ENCODE data around the gene KCNQ1OT1. TPM values are rescaled to one million over a fixed set of nuclear protein-coding genes. Genes with fewer than 3 reads are reported as not detected.

Gene KCNQ1OT1
- total and polyA plus RNA-seq, 3 experiments from 2014 or later: 0.08 to 0.20 (median 0.20) TPM

DNA sequence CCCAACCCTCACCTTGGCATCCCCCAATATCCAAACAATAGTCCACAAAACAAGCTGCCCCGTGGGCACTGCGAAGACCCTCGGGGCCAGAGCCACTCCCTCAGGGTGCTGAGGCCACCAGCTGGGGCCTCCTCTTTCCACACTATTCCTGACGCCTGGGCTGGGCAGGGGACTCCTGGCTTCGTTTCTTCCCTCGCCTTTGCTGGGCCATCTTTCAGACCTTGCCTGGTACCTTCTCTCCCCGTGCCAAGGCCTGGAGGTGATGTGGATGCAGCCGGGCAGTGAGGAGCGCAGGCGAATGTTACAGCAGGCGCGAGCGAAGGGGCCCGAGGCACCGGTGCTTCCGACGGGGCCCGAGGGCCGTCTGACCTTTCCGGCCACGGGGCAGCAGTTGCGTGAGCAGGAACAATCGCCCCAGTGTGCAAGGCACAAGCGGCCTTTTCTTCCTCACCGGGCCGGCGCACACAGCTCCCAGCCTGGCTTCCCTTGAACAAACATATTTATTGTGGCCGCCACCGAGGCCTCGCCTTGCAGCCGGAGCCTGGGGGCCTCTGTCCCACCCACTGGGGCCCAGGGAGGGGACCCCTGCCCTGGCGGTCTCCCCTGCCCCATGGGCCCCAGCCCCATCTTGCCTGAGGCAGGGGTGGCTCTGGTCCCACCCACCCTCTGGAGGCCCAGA lies 32.6 kb upstream of the KCNQ1OT1 start:
- Mint-ChIP-seq H3K36me3 (no peaks in the 10 kb centered on the region), H3K9me3 (no peaks in the 10 kb centered on the region), H3K27me3 (no peaks in the 10 kb centered on the region), H3K27ac (peak overlapping the region in 1 of 8 donors; percentile 32), H3K4me3 (no peak overlapping the region), H3K4me1 (no peaks in the 10 kb centered on the region)
- H3K9me3 ChIP-seq (ENCODE audit: low read length): no peaks in the 10 kb centered on the region
- H3K4me1 ChIP-seq (ENCODE audit: insufficient read depth, low read length): no peaks in the 10 kb centered on the region
- no peak overlapping the region for H3K4me3 ChIP-seq (ENCODE audit: low read length)
- POLR2A ChIA-PET: no interaction called here
- H3K36me3 ChIP-seq (ENCODE audit: insufficient read depth, low read length): no peaks in the 10 kb centered on the region
- CTCF ChIA-PET: no interaction called here
- DNase-seq: no peak
- H3K27me3 ChIP-seq (ENCODE audit: insufficient read depth, low read length, poor library complexity, severe bottlenecking): no peaks in the 10 kb centered on the region
- no peak overlapping the region for H3K27ac ChIP-seq (ENCODE audit: low read depth, low read length)

DNA sequence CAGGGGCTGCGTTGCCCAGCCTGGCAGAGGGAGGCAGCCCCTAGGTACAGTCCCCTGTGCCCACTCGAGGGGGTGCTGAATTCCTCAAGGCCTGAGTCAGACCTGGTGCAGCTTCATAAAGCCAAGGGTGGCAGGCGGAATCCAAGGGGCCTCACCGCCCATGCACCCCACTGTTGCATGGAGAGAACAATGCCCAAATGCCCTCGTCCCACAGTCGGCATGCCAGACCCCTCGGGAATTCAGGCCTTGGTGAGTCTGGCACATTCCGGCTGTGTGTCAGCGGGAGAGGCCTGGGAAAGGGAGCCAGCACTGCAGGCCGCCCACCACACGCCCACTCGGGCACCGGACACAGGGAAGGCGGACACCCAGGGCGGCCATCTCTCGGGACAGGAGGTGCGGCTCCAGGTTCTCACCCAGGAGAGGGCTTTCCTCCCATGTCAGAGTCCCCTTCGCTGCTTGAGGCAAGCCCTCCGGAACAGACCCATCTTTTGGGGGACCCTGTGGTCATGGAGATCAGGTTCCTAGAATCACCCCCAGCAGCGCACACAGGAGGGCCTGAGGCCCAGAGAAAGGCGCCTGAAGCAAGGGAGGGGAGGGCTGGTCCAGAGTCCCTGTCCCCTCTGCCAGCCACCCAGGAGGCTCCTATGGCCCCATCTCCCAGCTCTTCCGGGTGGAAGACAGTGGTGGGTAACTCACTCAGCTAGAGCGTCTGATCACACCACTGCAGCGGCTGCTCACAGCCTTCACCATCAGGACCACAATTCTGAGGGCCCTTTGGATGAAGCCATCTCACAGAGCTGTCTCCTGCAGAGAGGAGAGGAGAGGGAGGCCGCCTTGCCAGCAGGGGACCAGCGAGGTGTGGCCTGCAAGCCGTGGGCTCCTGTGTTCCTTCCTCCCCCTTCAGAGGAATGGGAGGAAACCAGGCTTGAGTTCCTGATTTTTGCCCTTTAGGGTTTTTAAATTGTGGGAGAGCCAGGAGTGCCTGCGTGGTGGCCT lies 31.6 kb upstream of the KCNQ1OT1 start:
- CTCF ChIA-PET: no interaction called here
- H3K4me3 Mint-ChIP-seq: no peak overlapping the region

DNA sequence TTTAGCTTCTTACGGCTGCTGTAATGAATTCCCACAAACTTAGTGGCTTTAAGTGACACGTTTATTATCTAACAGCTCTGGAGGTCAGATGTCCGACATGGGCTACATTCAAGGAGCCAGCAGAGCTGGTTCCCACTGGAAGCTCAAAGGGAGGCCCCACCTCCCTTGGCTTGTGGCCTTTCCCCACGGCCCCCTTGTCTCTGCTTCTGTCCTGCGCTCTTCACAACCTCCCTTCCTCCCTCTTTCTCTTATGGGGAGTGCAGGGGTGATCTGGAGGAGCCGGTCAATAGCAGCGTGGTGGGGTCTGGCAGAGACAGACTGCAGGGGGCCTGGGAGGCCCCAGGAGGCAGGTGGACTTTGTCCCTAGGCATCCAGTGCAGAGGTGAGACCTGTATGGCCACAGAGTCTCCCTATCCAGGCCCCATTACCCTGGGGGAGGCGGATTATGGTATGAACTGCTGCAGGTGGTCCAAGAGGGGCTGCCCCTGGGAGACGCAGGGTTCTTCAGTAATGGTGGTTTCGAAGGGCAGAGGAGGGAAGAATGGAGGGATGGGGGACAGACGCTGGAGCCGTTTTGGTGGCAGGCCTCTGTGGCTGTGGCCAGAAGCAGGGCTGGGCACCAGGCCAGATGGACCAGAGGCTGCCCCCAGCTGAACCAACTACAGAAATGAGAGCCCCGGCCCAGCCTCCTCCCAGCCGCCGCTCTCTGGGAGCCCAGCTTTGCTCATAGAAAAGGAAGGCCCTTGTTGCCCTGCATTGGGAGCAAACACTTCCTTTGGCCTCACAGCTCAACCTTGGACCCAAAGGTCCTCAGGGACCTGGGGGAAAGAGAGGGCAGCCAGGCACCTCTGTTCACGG lies 30.7 kb upstream of the KCNQ1OT1 start:
- H3K4me3 ChIP-seq (ENCODE audit: low read length): no peak overlapping the region
- H3K9me3 Mint-ChIP-seq: no peaks in the 10 kb centered on the region
- H3K27me3 ChIP-seq (ENCODE audit: insufficient read depth, low read length, poor library complexity, severe bottlenecking): no peaks in the 10 kb centered on the region
- H3K27me3 Mint-ChIP-seq: peaks cover 0 to 2% of the 10 kb centered on the region in 2 donors
- no peaks in the 10 kb centered on the region for H3K36me3 Mint-ChIP-seq
- no peak overlapping the region for H3K27ac ChIP-seq (ENCODE audit: low read depth, low read length)
- no peaks in the 10 kb centered on the region for H3K9me3 ChIP-seq (ENCODE audit: low read length)
- CTCF ChIA-PET: no interaction called here
- no peak for DNase-seq
- H3K27ac Mint-ChIP-seq: peak overlapping the region in 1 of 8 donors; percentile 48
- H3K36me3 ChIP-seq (ENCODE audit: insufficient read depth, low read length): no peaks in the 10 kb centered on the region
- POLR2A ChIA-PET: no interaction called here
- H3K4me1 Mint-ChIP-seq: no peaks in the 10 kb centered on the region
- no peak overlapping the region for H3K4me3 Mint-ChIP-seq
- no peaks in the 10 kb centered on the region for H3K4me1 ChIP-seq (ENCODE audit: insufficient read depth, low read length)

More for the DNA sequence above, 31.6 kb upstream of the KCNQ1OT1 start:
- no peak overlapping the region for H3K27ac ChIP-seq (ENCODE audit: low read depth, low read length)
- H3K27me3 ChIP-seq (ENCODE audit: insufficient read depth, low read length, poor library complexity, severe bottlenecking): no peaks in the 10 kb centered on the region
- Mint-ChIP-seq H3K36me3 (no peaks in the 10 kb centered on the region), H3K9me3 (no peaks in the 10 kb centered on the region), H3K27ac (no peak overlapping the region), H3K27me3 (peaks cover 0 to 2% of the 10 kb centered on the region in 2 donors), H3K4me1 (no peaks in the 10 kb centered on the region)
- H3K36me3 ChIP-seq (ENCODE audit: insufficient read depth, low read length): no peaks in the 10 kb centered on the region
- DNase-seq: no peak
- H3K4me1 ChIP-seq (ENCODE audit: insufficient read depth, low read length): no peaks in the 10 kb centered on the region
- no peaks in the 10 kb centered on the region for H3K9me3 ChIP-seq (ENCODE audit: low read length)
- POLR2A ChIA-PET: no interaction called here
- no peak overlapping the region for H3K4me3 ChIP-seq (ENCODE audit: low read length)

DNA sequence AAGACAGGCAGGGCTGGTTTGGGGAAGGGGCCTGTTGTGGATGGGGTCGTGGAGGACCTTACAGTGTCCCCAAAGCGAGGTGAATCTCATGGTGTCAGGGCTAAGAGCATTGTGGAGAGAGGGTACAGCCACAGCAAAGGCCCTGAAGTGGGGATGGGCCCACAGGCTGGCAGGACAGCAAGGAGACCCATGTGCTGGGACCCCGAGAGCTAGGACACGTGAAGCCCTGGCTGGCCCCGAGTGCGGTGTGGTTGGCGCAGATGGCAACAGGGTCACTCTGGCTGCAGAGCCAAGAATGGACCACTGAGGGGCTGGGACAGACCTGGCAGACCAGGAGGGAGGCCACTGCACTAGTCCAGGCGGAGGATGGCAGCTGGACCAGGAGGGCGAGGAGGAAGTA lies 30.0 kb upstream of the KCNQ1OT1 start:
- Histone ChIP-seq H3K36me3 (ENCODE audit: insufficient read depth, low read length) (no peaks in the 10 kb centered on the region), H3K27me3 (ENCODE audit: insufficient read depth, low read length, poor library complexity, severe bottlenecking) (no peaks in the 10 kb centered on the region), H3K27ac (ENCODE audit: low read depth, low read length) (no peak overlapping the region), H3K4me3 (ENCODE audit: low read length) (no peak overlapping the region), H3K4me1 (ENCODE audit: insufficient read depth, low read length) (no peaks in the 10 kb centered on the region), H3K9me3 (ENCODE audit: low read length) (no peaks in the 10 kb centered on the region)
- peaks cover 0 to 2% of the 10 kb centered on the region in 2 donors for H3K27me3 Mint-ChIP-seq
- H3K36me3 Mint-ChIP-seq: no peaks in the 10 kb centered on the region
- DNase-seq: no peak
- H3K4me1 Mint-ChIP-seq: no peaks in the 10 kb centered on the region
- H3K27ac Mint-ChIP-seq: peak overlapping the region in 1 of 8 donors; percentile 48
- CTCF ChIA-PET: no interaction called here
- no peaks in the 10 kb centered on the region for H3K9me3 Mint-ChIP-seq
- POLR2A ChIA-PET: no interaction called here
- no peak overlapping the region for H3K4me3 Mint-ChIP-seq

DNA sequence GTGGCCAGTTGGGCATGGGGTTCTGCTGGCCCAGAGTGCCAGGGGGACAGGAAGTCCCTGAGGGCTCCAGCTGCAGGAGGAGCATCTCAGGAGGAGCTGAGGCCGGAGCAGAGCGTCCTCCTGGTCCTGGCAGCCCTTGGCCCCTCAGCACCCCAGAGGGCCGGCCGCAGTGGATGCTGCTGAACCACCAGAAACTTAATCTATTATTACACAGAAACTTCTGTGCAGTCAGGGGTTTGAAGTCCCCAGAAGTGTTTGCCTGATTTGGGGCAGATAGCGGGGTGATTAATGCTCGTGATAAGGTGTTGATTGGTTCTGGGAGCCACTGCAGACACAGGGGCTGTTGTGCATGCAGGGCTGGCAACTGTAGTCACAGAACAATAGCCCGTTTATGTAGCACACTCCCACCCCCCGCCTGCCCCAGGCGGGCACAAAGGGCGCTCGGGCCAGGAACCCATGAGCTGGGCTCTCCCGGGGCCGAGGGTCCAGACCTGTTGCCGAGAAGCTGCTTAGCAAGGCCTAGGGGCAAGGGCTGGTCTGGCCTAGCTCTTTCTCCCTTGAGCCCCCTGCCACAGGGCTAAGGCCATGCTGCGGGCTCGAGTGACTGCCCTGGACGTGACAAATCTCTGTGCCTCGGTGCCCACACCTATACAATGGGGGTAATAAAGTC lies 29.0 kb upstream of the KCNQ1OT1 start:
- Mint-ChIP-seq H3K4me1 (no peaks in the 10 kb centered on the region), H3K9me3 (no peaks in the 10 kb centered on the region), H3K27me3 (peaks cover 0 to 2% of the 10 kb centered on the region in 2 donors), H3K27ac (peak overlapping the region in 1 of 8 donors; percentile 47), H3K36me3 (no peaks in the 10 kb centered on the region), H3K4me3 (no peak overlapping the region)
- no peak for DNase-seq
- ChIA-PET POLR2A (no interaction called here), CTCF (no interaction called here)
- Histone ChIP-seq H3K4me1 (ENCODE audit: insufficient read depth, low read length) (no peaks in the 10 kb centered on the region), H3K27ac (ENCODE audit: low read depth, low read length) (no peak overlapping the region), H3K9me3 (ENCODE audit: low read length) (no peaks in the 10 kb centered on the region), H3K27me3 (ENCODE audit: insufficient read depth, low read length, poor library complexity, severe bottlenecking) (no peaks in the 10 kb centered on the region), H3K36me3 (ENCODE audit: insufficient read depth, low read length) (no peaks in the 10 kb centered on the region), H3K4me3 (ENCODE audit: low read length) (no peak overlapping the region)

DNA sequence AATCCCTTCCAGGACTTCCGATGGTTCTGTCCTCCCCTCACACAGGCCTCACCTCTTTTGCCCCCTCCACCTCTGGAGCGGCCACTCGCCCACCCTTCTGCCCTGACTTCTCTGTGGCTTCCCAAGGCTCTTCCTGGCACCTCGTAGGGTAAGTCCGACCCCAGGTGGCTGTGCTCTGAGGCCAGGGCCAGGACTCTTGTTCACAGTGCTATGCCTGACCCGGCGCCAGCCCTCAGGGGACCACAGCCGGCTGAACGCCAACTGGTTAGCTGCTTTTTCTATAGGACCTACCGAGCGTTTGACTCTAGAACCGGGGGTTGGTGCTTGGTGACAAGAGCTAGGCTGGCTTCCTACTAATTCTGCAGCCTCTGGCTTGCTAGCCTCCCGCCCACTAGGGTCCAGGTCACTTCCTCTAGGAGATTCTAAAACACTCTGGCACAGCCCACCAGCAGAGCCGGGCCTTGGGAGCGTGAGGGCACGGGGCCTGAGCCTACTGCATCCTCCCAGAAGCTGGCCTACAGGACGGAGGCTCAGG lies 28.4 kb upstream of the KCNQ1OT1 start:
- Histone ChIP-seq H3K4me1 (ENCODE audit: insufficient read depth, low read length) (no peaks in the 10 kb centered on the region), H3K27ac (ENCODE audit: low read depth, low read length) (no peak overlapping the region), H3K4me3 (ENCODE audit: low read length) (no peak overlapping the region), H3K36me3 (ENCODE audit: insufficient read depth, low read length) (no peaks in the 10 kb centered on the region), H3K27me3 (ENCODE audit: insufficient read depth, low read length, poor library complexity, severe bottlenecking) (no peaks in the 10 kb centered on the region), H3K9me3 (ENCODE audit: low read length) (no peaks in the 10 kb centered on the region)
- H3K27ac Mint-ChIP-seq: no peak overlapping the region
- no peaks in the 10 kb centered on the region for H3K4me1 Mint-ChIP-seq
- H3K4me3 Mint-ChIP-seq: no peak overlapping the region
- no peak for DNase-seq
- POLR2A ChIA-PET: no interaction called here
- H3K27me3 Mint-ChIP-seq: peaks cover 0 to 2% of the 10 kb centered on the region in 2 donors
- H3K9me3 Mint-ChIP-seq: no peaks in the 10 kb centered on the region
- CTCF ChIA-PET: no interaction called here
- no peaks in the 10 kb centered on the region for H3K36me3 Mint-ChIP-seq

DNA sequence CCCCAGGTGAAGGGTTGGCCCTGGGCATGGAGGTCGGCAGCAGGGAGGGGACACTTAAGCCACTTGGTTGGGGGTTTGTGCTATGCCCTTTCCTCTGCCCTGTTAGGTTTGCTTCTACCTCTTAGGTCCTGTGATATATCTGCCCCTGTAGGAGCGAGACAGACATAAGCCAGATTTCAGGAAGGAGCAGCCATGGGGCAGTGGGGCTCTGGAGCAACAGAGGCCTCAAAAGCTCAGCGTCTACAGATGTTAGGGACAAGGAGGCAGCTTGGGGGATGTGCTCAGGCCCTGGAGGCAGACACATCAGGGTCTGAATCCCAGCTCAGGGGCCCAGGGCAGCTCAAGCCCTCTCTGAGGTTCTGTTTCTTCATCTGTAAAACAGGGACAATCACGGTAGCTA lies 27.2 kb upstream of the KCNQ1OT1 start:
- H3K27me3 ChIP-seq (ENCODE audit: insufficient read depth, low read length, poor library complexity, severe bottlenecking): no peaks in the 10 kb centered on the region
- no peaks in the 10 kb centered on the region for H3K36me3 ChIP-seq (ENCODE audit: insufficient read depth, low read length)
- Mint-ChIP-seq H3K27me3 (peaks cover 0 to 2% of the 10 kb centered on the region in 2 donors), H3K36me3 (no peaks in the 10 kb centered on the region), H3K4me3 (no peak overlapping the region), H3K9me3 (no peaks in the 10 kb centered on the region), H3K4me1 (no peaks in the 10 kb centered on the region), H3K27ac (no peak overlapping the region)
- no peaks in the 10 kb centered on the region for H3K4me1 ChIP-seq (ENCODE audit: insufficient read depth, low read length)
- ChIA-PET POLR2A (no interaction called here), CTCF (no interaction called here)
- DNase-seq: no peak
- no peaks in the 10 kb centered on the region for H3K9me3 ChIP-seq (ENCODE audit: low read length)
- no peak overlapping the region for H3K27ac ChIP-seq (ENCODE audit: low read depth, low read length)
- no peak overlapping the region for H3K4me3 ChIP-seq (ENCODE audit: low read length)

All from CD8-positive, alpha-beta memory T cell (primary cell).